Ovary (tissue), 3 donors: ENCODE data around the gene ANKRD65.

ENCODE experiments used
- EP300 ChIP-seq: sonication (generic); formaldehyde crosslinking; IDR thresholded peaks from one replicate; pipeline ENCODE4 v1.6.1; 2017; ENCODE audit warnings: antibody characterized with exemption
- POLR2A ChIP-seq: fragments of 450-650 bp; IDR thresholded peaks from one replicate; pipeline ENCODE4 v1.6.1; 2017; ENCODE audit warnings: antibody characterized with exemption, mild to moderate bottlenecking, moderate library complexity
- TF ChIP-seq, protein P1 (sequence below), 3 donors: fragments of 450-650 bp in 2 of 3; fragments of 200-600 bp in 1 of 3; IDR thresholded peaks; one replicate each; pipeline versions ENCODE4 v1.5.1 to v1.8.0; 2016 to 2022; ENCODE audit warnings: antibody characterized with exemption in 3 of 3, mild to moderate bottlenecking in 1 of 3
- donor health status: DM: no; HTN: no; CAD: no.

GRCh38 chr1:1438531-1439381 lies 17.7 kb upstream of the ANKRD65 start:
- TF ChIP-seq, protein P1, sequence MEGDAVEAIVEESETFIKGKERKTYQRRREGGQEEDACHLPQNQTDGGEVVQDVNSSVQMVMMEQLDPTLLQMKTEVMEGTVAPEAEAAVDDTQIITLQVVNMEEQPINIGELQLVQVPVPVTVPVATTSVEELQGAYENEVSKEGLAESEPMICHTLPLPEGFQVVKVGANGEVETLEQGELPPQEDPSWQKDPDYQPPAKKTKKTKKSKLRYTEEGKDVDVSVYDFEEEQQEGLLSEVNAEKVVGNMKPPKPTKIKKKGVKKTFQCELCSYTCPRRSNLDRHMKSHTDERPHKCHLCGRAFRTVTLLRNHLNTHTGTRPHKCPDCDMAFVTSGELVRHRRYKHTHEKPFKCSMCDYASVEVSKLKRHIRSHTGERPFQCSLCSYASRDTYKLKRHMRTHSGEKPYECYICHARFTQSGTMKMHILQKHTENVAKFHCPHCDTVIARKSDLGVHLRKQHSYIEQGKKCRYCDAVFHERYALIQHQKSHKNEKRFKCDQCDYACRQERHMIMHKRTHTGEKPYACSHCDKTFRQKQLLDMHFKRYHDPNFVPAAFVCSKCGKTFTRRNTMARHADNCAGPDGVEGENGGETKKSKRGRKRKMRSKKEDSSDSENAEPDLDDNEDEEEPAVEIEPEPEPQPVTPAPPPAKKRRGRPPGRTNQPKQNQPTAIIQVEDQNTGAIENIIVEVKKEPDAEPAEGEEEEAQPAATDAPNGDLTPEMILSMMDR (IDR thresholded peaks at IDR 0.05): no peak
- TF ChIP-seq POLR2A (no peak), EP300 (no peak)
